Trophoblast cell (in vitro differentiated cells and primary cell): ENCODE results near the gene ATXN1.

Experiments
- DNase-seq, 2 donors: peaks; one replicate each; pipeline ENCODE4 v3.0.0-alpha.2; 2016
- H2AFZ ChIP-seq: 2 replicates; pipeline ENCODE4 v1.6.1; 2013; ENCODE audit warnings: low read length, moderate library complexity, mild to moderate bottlenecking; ENCODE audit not compliant: insufficient read depth, poor library complexity
- H2AK5ac ChIP-seq: 2 replicates; pipeline ENCODE4 v1.6.1; 2013; ENCODE audit warnings: mild to moderate bottlenecking, low read length
- H2BK120ac ChIP-seq: 2 replicates; pipeline ENCODE4 v1.6.1; 2013; ENCODE audit warnings: low read length, mild to moderate bottlenecking, moderate library complexity; ENCODE audit not compliant: insufficient read depth, poor library complexity
- H2BK12ac ChIP-seq: 2 replicates; pipeline ENCODE4 v1.6.1; 2013; ENCODE audit warnings: mild to moderate bottlenecking, low read length, moderate library complexity
- H2BK5ac ChIP-seq: 2 replicates; pipeline ENCODE4 v1.6.1; 2013; ENCODE audit warnings: low read length, low read depth, moderate library complexity, mild to moderate bottlenecking; ENCODE audit not compliant: poor library complexity
- H3K14ac ChIP-seq: 2 replicates; pipeline ENCODE4 v1.6.1; 2013; ENCODE audit warnings: mild to moderate bottlenecking, low read length
- H3K18ac ChIP-seq: 2 replicates; pipeline ENCODE4 v1.6.1; 2013; ENCODE audit warnings: mild to moderate bottlenecking, low read length
- H3K23ac ChIP-seq: 2 replicates; pipeline ENCODE4 v1.6.1; 2013; ENCODE audit warnings: low read length
- H3K27ac ChIP-seq: 2 replicates; pipeline ENCODE4 v1.5.1; 2013; ENCODE audit warnings: low read depth, mild to moderate bottlenecking, inconsistent platforms, low read length, moderate library complexity
- H3K27me3 ChIP-seq: 2 replicates; pipeline ENCODE4 v1.6.1; 2013; ENCODE audit warnings: inconsistent platforms, mild to moderate bottlenecking, low read length, moderate library complexity; ENCODE audit not compliant: insufficient read depth
- H3K36me3 ChIP-seq, 2 experiments: 1 replicate in 1 of 2; 2 replicates in 1 of 2; pipeline ENCODE4 v1.6.1; 2013; ENCODE audit warnings: low read length in 2 of 2, mild to moderate bottlenecking in 2 of 2, moderate library complexity in 1 of 2; ENCODE audit not compliant: insufficient read depth in 2 of 2, control insufficient read depth in 1 of 2
- H3K4ac ChIP-seq: 2 replicates; pipeline ENCODE4 v1.6.1; 2013; ENCODE audit warnings: low read depth, mild to moderate bottlenecking, low read length, moderate library complexity
- H3K4me1 ChIP-seq, 2 experiments: 1 replicate in 1 of 2; 2 replicates in 1 of 2; pipeline ENCODE4 v1.6.1; 2013; ENCODE audit warnings: low read length in 2 of 2, mild to moderate bottlenecking in 2 of 2, moderate library complexity in 1 of 2; ENCODE audit not compliant: insufficient read depth in 2 of 2, control insufficient read depth in 1 of 2
- H3K4me2 ChIP-seq: 2 replicates; pipeline ENCODE4 v1.6.1; 2013; ENCODE audit warnings: inconsistent platforms, mild to moderate bottlenecking, low read length, moderate library complexity
- H3K4me3 ChIP-seq: 2 replicates; pipeline ENCODE4 v1.5.1; 2013; ENCODE audit warnings: mild to moderate bottlenecking, low read depth, low read length, inconsistent platforms
- H3K79me1 ChIP-seq: one replicate; pipeline ENCODE4 v1.6.1; 2013; ENCODE audit warnings: low read length
- H3K79me2 ChIP-seq: 2 replicates; pipeline ENCODE4 v1.6.1; 2013; ENCODE audit warnings: low read length, mild to moderate bottlenecking; ENCODE audit not compliant: control insufficient read depth, insufficient read depth, poor library complexity
- H3K9ac ChIP-seq: 2 replicates; pipeline ENCODE4 v1.6.1; 2013; ENCODE audit warnings: mild to moderate bottlenecking, low read length
- H3K9me3 ChIP-seq: 2 replicates; pipeline ENCODE4 v1.6.1; 2013; ENCODE audit warnings: low read depth, mild to moderate bottlenecking, control low read depth, inconsistent platforms, low read length; ENCODE audit not compliant: insufficient read depth
- H4K12ac ChIP-seq: 2 replicates; pipeline ENCODE4 v1.6.1; 2013; ENCODE audit warnings: low read depth, mild to moderate bottlenecking, low read length, moderate library complexity
- H4K8ac ChIP-seq: 2 replicates; pipeline ENCODE4 v1.6.1; 2013; ENCODE audit warnings: low read depth, mild to moderate bottlenecking, low read length, moderate library complexity
- H4K91ac ChIP-seq: one replicate; pipeline ENCODE4 v1.6.1; 2013; ENCODE audit warnings: low read depth, mild to moderate bottlenecking, low read length, moderate library complexity
- WGBS: extraction: QIAGEN DNeasy Blood & Tissue Kit; methylation state at CpG from one replicate; pipeline ENCODE4 v1.1.7; 2013; ENCODE audit warnings: missing lambda C conversion rate; ENCODE audit not compliant: insufficient read length, insufficient coverage; ENCODE audit errors: extremely low coverage; 5-methylcytosine and 5-hydroxymethylcytosine counted together

ATXN1 gene

DNA sequence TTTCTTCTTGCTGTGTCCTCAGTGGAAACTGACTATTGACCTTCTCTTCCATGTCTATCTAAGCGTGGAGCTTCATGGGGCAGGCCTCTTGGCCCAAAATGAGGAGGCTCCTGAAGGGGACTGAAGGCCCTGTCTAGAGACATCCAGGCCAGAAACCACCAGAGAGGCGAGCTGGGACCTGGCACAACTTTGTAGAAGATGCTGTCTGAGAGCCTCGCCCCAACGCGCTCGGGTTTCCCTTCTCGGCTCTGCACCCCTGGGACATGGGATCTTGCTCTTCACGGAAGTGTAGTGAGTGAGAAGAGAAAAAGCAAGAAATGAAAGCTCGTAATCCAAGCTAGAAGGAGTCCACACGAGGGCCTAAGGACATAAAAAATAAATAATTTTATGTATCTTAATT, 426.1 kb downstream of the ATXN1 start:
- Histone ChIP-seq H4K8ac (peak overlapping the region; percentile 72), H3K27me3 (no peaks in the 10 kb centered on the region), H2BK120ac (peak overlapping the region; percentile 98), H3K79me2 (peaks cover 4% of the 10 kb centered on the region), H3K9me3 (no peaks in the 10 kb centered on the region), H2AFZ (peak overlapping the region; percentile 23), H3K9ac (no peak overlapping the region), H2BK12ac (peak overlapping the region; percentile 85), H3K4ac (peak overlapping the region; percentile 92), H3K4me2 (no peak overlapping the region), H3K18ac (peak overlapping the region; percentile 73), H3K4me3 (no peak overlapping the region), H2AK5ac (peak overlapping the region; percentile 97), H3K23ac (no peak overlapping the region), H3K14ac (peak overlapping the region; percentile 83), H3K79me1 (peaks cover 32% of the 10 kb centered on the region), H3K36me3 (no peaks in the 10 kb centered on the region), H3K27ac (peak overlapping the region; percentile 91), H4K12ac (peak overlapping the region; percentile 26), H3K4me1 (peaks cover 25 to 31% of the 10 kb centered on the region in 2 experiments), H4K91ac (peak overlapping the region; percentile 98), H2BK5ac (peak overlapping the region; percentile 92)
- DNase-seq, result no peak
- no CpG with 5 or more reads among the region's 10 CpGs for WGBS

DNA sequence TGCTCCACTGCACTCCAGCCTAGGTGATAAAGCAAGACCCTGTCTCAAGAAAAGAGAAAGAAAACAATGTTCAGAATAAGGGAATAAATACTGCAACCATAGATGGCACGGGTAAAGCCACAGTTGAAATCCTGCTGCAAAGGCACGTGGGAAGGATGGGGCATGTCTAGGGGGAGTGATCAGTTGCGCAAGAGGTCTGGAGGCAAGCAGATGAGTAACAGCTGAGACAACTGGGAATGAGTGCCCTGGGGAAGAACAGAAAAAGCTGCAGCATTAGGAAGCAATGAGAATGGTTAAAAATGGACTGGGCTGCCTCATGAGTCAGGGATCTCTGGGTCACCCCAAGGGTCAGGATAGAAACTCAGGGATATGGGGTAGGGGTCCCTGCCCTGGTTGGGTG, 426.6 kb downstream of the ATXN1 start:
- Histone ChIP-seq H4K91ac (peak overlapping the region; percentile 59), H3K4ac (no peak overlapping the region), H2BK120ac (peak overlapping the region; percentile 98), H2AK5ac (no peak overlapping the region), H3K36me3 (no peaks in the 10 kb centered on the region), H3K79me2 (peaks cover 4% of the 10 kb centered on the region), H4K12ac (no peak overlapping the region), H3K27me3 (no peaks in the 10 kb centered on the region), H2BK5ac (peak overlapping the region; percentile 61), H3K4me2 (no peak overlapping the region), H2AFZ (no peak overlapping the region), H2BK12ac (no peak overlapping the region), H3K4me3 (no peak overlapping the region), H3K23ac (no peak overlapping the region), H4K8ac (no peak overlapping the region), H3K14ac (no peak overlapping the region), H3K4me1 (peaks cover 25 to 31% of the 10 kb centered on the region in 2 experiments), H3K79me1 (peaks cover 31% of the 10 kb centered on the region), H3K9me3 (no peaks in the 10 kb centered on the region), H3K27ac (peak overlapping the region; percentile 91), H3K9ac (no peak overlapping the region), H3K18ac (no peak overlapping the region)
- peak; percentile 86 to 90 for DNase-seq
- WGBS, result no CpG with 5 or more reads among the region's 3 CpGs

DNA sequence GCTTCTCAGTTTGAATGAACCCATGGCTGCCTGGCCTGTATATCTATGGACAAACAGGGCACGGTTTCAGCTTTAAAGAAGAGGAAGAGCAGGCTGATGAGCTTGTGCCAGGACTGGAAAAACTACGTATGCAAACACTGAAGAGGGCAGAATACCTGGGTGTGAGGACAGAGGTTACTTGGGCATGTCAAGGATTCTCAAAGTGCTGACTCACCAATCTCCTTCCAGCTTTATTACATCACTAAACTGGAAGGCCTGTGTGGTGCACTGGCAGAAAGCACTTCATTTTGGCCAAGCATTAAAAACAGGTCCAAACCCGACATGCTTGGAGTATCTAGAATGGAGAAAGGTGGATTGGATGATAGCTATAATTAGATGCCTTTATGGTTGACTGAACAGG, 427.7 kb downstream of the ATXN1 start:
- no CpG with 5 or more reads among the region's 3 CpGs for WGBS
- H3K18ac ChIP-seq, result no peak overlapping the region
- peak; percentile 69 to 89 for DNase-seq

DNA sequence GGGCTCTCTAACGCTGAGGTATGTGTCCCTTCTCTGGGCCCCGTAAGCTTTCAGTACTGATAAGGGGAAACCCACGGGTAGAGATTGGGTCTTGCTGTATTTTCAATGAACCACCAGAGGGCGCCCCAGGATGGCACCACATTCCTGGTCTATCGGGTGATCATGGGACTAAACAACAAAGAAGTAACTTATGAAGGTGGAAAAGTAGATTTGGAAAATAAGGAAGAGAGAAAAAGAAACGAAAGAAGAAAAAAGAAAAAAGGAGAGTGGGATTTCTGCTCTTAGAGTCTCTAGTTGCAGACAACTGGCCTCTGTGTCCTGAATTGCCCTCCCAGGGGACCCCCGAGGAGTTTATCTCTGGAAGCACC, 429.1 kb downstream of the ATXN1 start:
- Histone ChIP-seq H3K27me3 (no peaks in the 10 kb centered on the region), H3K79me1 (peaks cover 24% of the 10 kb centered on the region), H4K12ac (no peak overlapping the region), H3K9ac (no peak overlapping the region), H3K18ac (no peak overlapping the region), H2AK5ac (no peak overlapping the region), H3K4me2 (no peak overlapping the region), H2BK120ac (no peak overlapping the region), H4K8ac (no peak overlapping the region), H2BK5ac (peak overlapping the region; percentile 31), H3K4ac (no peak overlapping the region), H3K4me3 (no peak overlapping the region), H3K36me3 (peaks cover 7% of the 10 kb centered on the region in 2 experiments), H2AFZ (no peak overlapping the region), H4K91ac (no peak overlapping the region), H3K23ac (no peak overlapping the region), H2BK12ac (no peak overlapping the region), H3K27ac (no peak overlapping the region), H3K79me2 (peaks cover 4% of the 10 kb centered on the region), H3K14ac (no peak overlapping the region), H3K4me1 (peaks cover 17 to 25% of the 10 kb centered on the region in 2 experiments), H3K9me3 (peaks cover 2% of the 10 kb centered on the region)
- peak; percentile 70 to 92 for DNase-seq
- 100% methylated on average over 1 of the region's 7 CpGs for WGBS

More for the DNA sequence above, 427.7 kb downstream of the ATXN1 start:
- H2BK12ac ChIP-seq, result no peak overlapping the region
- no peak overlapping the region for H3K23ac ChIP-seq
- H2AFZ ChIP-seq, result no peak overlapping the region
- peaks cover 20 to 26% of the 10 kb centered on the region in 2 experiments for H3K4me1 ChIP-seq
- no peak overlapping the region for H2AK5ac ChIP-seq
- H3K14ac ChIP-seq, result no peak overlapping the region
- H2BK120ac ChIP-seq, result no peak overlapping the region
- no peak overlapping the region for H3K4ac ChIP-seq
- no peak overlapping the region for H3K9ac ChIP-seq
- H3K9me3 ChIP-seq, result no peaks in the 10 kb centered on the region
- H3K4me3 ChIP-seq, result no peak overlapping the region
- peaks cover 4% of the 10 kb centered on the region for H3K79me2 ChIP-seq
- H3K27me3 ChIP-seq, result no peaks in the 10 kb centered on the region
- no peak overlapping the region for H3K27ac ChIP-seq
- H3K4me2 ChIP-seq, result no peak overlapping the region
- H3K36me3 ChIP-seq, result no peaks in the 10 kb centered on the region
- peak overlapping the region; percentile 36 for H2BK5ac ChIP-seq
- no peak overlapping the region for H4K12ac ChIP-seq
- peaks cover 25% of the 10 kb centered on the region for H3K79me1 ChIP-seq
- H4K91ac ChIP-seq, result no peak overlapping the region
- H4K8ac ChIP-seq, result no peak overlapping the region
